ENCODE data around the gene CCDC66. TPM values are rescaled to one million over a fixed set of nuclear protein-coding genes. Genes with fewer than 3 reads are reported as not detected.
"Not testable (repeated sequence)": the region's sequence is repeated elsewhere in the genome, so short reads cannot be mapped to it uniquely, and the experiment has no call there.

The CCDC66 gene
- total RNA-seq, 1 experiment from 2014 or later = 32.0 TPM

DNA sequence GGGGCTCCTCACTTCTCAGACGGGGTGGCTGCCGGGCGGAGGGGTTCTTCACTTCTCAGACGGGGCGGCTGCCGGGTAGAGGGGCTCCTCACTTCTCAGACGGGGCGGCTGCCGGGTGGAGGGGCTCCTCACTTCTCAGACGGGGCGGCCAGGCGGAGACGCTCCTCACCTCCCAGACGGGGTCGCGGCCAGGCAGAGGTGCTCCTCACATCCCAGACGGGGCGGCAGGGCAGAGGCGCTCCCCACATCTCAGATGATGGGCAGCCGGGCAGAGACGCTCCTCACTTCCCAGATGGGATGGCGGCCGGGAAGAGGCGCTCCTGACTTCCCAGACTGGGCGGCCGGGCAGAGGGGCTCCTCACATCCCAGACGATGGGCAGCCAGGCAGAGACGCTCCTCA is 27.3 kb downstream of the CCDC66 start:
- peaks cover 44 to 51% of the 10 kb centered on the region in 2 experiments for H3K9me3 Mint-ChIP-seq
- DNase-seq; H3K4me2 ChIP-seq (ENCODE audit: insufficient read depth, insufficient read length, low read length); H2AFZ ChIP-seq (ENCODE audit: low read length); H3K27me3 Mint-ChIP-seq (ENCODE audit: low read depth); H4K5ac ChIP-seq (ENCODE audit: insufficient read length, low read depth, low read length); H2BK20ac ChIP-seq (ENCODE audit: low read depth, low read length, poor library complexity, severe bottlenecking); H4K8ac ChIP-seq (replicated peaks; ENCODE audit: insufficient read length, low read depth, low read length); H2AK5ac ChIP-seq (ENCODE audit: insufficient read length, low read length); H2BK5ac ChIP-seq (ENCODE audit: insufficient read length, low read length); H3K79me2 ChIP-seq (ENCODE audit: insufficient read depth, low read length); H3K4ac ChIP-seq (ENCODE audit: low read depth, low read length); H3K4me1 Mint-ChIP-seq; H3K4me3 Mint-ChIP-seq; H3K18ac ChIP-seq (ENCODE audit: insufficient read length, low read depth, low read length); H3K23me2 ChIP-seq (ENCODE audit: insufficient read length, low read depth, low read length, poor library complexity, severe bottlenecking); H4K91ac ChIP-seq (ENCODE audit: insufficient read length, low read depth, low read length); H3T11ph ChIP-seq (ENCODE audit: low read length); H4K20me1 ChIP-seq (ENCODE audit: control insufficient read depth, insufficient read depth, insufficient read length); H3K23ac ChIP-seq (ENCODE audit: insufficient read length, low read depth, low read length); H3K27ac ChIP-seq (ENCODE audit: insufficient read length, low read depth, low read length); H3K27me3 ChIP-seq (ENCODE audit: insufficient read depth, low read length); H3K9ac ChIP-seq (ENCODE audit: extremely low read depth, insufficient read length, low read length); H3K79me1 ChIP-seq (ENCODE audit: insufficient read depth, low read depth, low read length, poor library complexity, severe bottlenecking); H3K27ac Mint-ChIP-seq; H3K56ac ChIP-seq (ENCODE audit: insufficient read length, low read depth, low read length); H2BK15ac ChIP-seq (ENCODE audit: low read depth, low read length); H2BK12ac ChIP-seq (ENCODE audit: insufficient read length, low read depth, low read length); H3K14ac ChIP-seq (ENCODE audit: insufficient read depth, low read length); H3K4me1 ChIP-seq (ENCODE audit: insufficient read depth, low read length); H2BK120ac ChIP-seq (ENCODE audit: low read depth, low read length, poor library complexity, severe bottlenecking): not testable (repeated sequence)
- WGBS (ENCODE audit: extremely low coverage, insufficient read length, low lambda C conversion rate) = no CpG with 5 or more reads among the region's 28 CpGs
- peaks cover 52 to 60% (median 57%) of the 10 kb centered on the region in 3 experiments for H3K36me3 Mint-ChIP-seq (ENCODE audit: insufficient read depth in 1 of 3, low read depth in 3 of 3)
- H3K9me3 ChIP-seq (ENCODE audit: control insufficient read depth, low read depth, low read length) = peaks cover 16% of the 10 kb centered on the region

All from H9 (cell line).